Suprapubic skin (tissue), 4 donors: ENCODE measurements around the gene RAPGEF5. TPM values are rescaled to one million over a fixed set of nuclear protein-coding genes. Genes with fewer than 3 reads are reported as not detected.

Experiments
- DNase-seq, 2 donors: peaks; one replicate each; pipeline ENCODE4 v3.0.0-alpha.2; 2019; ENCODE audit warnings: low spot score in 2 of 2
- H3K27ac ChIP-seq: fragments of 200-600 bp; sonication (generic); one replicate; pipeline ENCODE4 v1.5.1; 2019
- H3K27me3 ChIP-seq: fragments of 200-600 bp; sonication (generic); one replicate; pipeline ENCODE4 v1.5.1; 2019
- H3K36me3 ChIP-seq: fragments of 200-600 bp; sonication (generic); one replicate; pipeline ENCODE4 v1.5.1; 2019
- H3K4me1 ChIP-seq: fragments of 200-600 bp; sonication (generic); one replicate; pipeline ENCODE4 v1.5.1; 2019
- H3K4me3 ChIP-seq: fragments of 200-600 bp; sonication (generic); one replicate; pipeline ENCODE4 v1.5.1; 2019; ENCODE audit warnings: mild to moderate bottlenecking
- H3K9me3 ChIP-seq: fragments of 200-600 bp; sonication (generic); one replicate; pipeline ENCODE4 v1.5.1; 2019
- CTCF ChIP-seq, 2 donors: fragments of 200-600 bp in 1 of 2; fragments of 450-650 bp in 1 of 2; sonication (generic) in 1 of 2; IDR thresholded peaks; one replicate each; pipeline ENCODE4 v1.5.1; 2016 to 2019; ENCODE audit warnings: antibody characterized with exemption in 2 of 2, mild to moderate bottlenecking in 1 of 2, moderate library complexity in 1 of 2
- EP300 ChIP-seq: sonication (generic); formaldehyde crosslinking; IDR thresholded peaks from one replicate; pipeline ENCODE4 v1.6.1; 2017; ENCODE audit warnings: antibody characterized with exemption
- POLR2A ChIP-seq, 2 donors: fragments of 450-650 bp; IDR thresholded peaks; one replicate each; pipeline ENCODE4 v1.6.1; 2017; ENCODE audit warnings: antibody characterized with exemption in 2 of 2, mild to moderate bottlenecking in 2 of 2, moderate library complexity in 2 of 2
- POLR2AphosphoS5 ChIP-seq, 3 donors: sonication (generic); formaldehyde crosslinking; IDR thresholded peaks; one replicate each; pipeline ENCODE4 v1.6.1; 2017; ENCODE audit warnings: antibody characterized with exemption in 3 of 3
- WGBS: methylation state at CpG from one replicate; pipeline ENCODE4 v1.1.5; 2018; 5-methylcytosine and 5-hydroxymethylcytosine counted together
- total RNA-seq, 4 donors: library from RNA; depleted of rRNA; stranded (reverse); fragments of >200 nt; gene quantifications; one replicate each; pipeline ENCODE4 v1.1.0, GENCODE V29; 2016

RAPGEF5 gene
- total RNA-seq, 4 donors from 2014 or later = 22.6 to 88.5 (median 26.9) TPM

DNA sequence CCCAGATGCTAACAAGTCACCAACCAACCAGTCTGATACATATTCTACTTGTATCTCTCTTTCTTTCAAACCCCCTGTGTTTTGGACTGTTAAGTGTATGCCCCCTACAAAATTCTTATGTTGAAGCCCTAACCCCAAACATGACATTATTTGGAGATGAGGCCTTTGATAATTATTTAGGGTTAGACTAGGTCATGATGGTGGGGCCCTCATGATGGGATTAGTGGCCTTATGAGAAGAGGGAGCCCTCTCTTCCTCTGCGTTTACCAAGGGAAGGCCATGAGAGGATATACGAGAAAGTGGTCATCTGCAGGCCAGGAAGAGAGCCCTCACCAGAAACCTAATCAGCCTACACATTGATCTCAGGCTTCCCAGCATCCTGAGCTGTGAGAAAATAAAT lies 2.5 kb downstream of the RAPGEF5 start:
- H3K9me3 ChIP-seq = no peaks in the 10 kb centered on the region
- 67% methylated on average over 2 of the region's 2 CpGs for WGBS
- H3K27ac ChIP-seq = no peak overlapping the region
- no peak for DNase-seq
- no peaks in the 10 kb centered on the region for H3K36me3 ChIP-seq
- H3K4me3 ChIP-seq = no peak overlapping the region
- peaks cover 10% of the 10 kb centered on the region for H3K27me3 ChIP-seq
- no peak for TF ChIP-seq POLR2AphosphoS5 (IDR thresholded peaks at IDR 0.05)
- no peak for TF ChIP-seq EP300
- peaks cover 34% of the 10 kb centered on the region for H3K4me1 ChIP-seq

GRCh38 chr7:22352887-22353286 lies 4.1 kb downstream of the RAPGEF5 start:
- H3K36me3 ChIP-seq = no peaks in the 10 kb centered on the region
- no peak overlapping the region for H3K27ac ChIP-seq
- H3K4me1 ChIP-seq = peaks cover 31% of the 10 kb centered on the region
- DNase-seq = no peak
- TF ChIP-seq POLR2A (IDR thresholded peaks at IDR 0.05) = no peak
- 92% methylated on average over 4 of the region's 4 CpGs for WGBS
- H3K4me3 ChIP-seq = no peak overlapping the region
- H3K9me3 ChIP-seq = no peaks in the 10 kb centered on the region
- H3K27me3 ChIP-seq = peaks cover 10% of the 10 kb centered on the region

- Histone ChIP-seq H3K36me3 (no peaks in the 10 kb centered on the region), H3K4me1 (peaks cover 21% of the 10 kb centered on the region), H3K27me3 (peaks cover 4% of the 10 kb centered on the region), H3K4me3 (no peak overlapping the region), H3K9me3 (no peaks in the 10 kb centered on the region), H3K27ac (no peak overlapping the region)
- no peak for DNase-seq
- no peak for TF ChIP-seq POLR2AphosphoS5 (IDR thresholded peaks at IDR 0.05)
- 48% methylated on average over 2 of the region's 2 CpGs for WGBS
These were observed 5.1 kb downstream of the RAPGEF5 start for GRCh38 chr7:22351878-22352277.

GRCh38 chr7:22351329-22351692 lies 5.6 kb downstream of the RAPGEF5 start:
- H3K9me3 ChIP-seq = no peaks in the 10 kb centered on the region
- peaks cover 17% of the 10 kb centered on the region for H3K4me1 ChIP-seq
- no peaks in the 10 kb centered on the region for H3K27me3 ChIP-seq
- no peak overlapping the region for H3K4me3 ChIP-seq
- DNase-seq = no peak
- 40% methylated on average over 2 of the region's 2 CpGs for WGBS
- H3K36me3 ChIP-seq = no peaks in the 10 kb centered on the region
- no peak overlapping the region for H3K27ac ChIP-seq
- TF ChIP-seq EP300 (no peak), POLR2AphosphoS5 (IDR thresholded peaks at IDR 0.05) (no peak), CTCF (IDR thresholded peaks at IDR 0.05) (no peak), POLR2A (IDR thresholded peaks at IDR 0.05) (no peak)

- H3K4me3 ChIP-seq = no peak overlapping the region
- H3K27ac ChIP-seq = no peak overlapping the region
- no peaks in the 10 kb centered on the region for H3K9me3 ChIP-seq
- H3K4me1 ChIP-seq = peaks cover 14% of the 10 kb centered on the region
- no peaks in the 10 kb centered on the region for H3K36me3 ChIP-seq
- DNase-seq = no peak
- 37% methylated on average over 2 of the region's 2 CpGs for WGBS
- TF ChIP-seq POLR2A (IDR thresholded peaks at IDR 0.05) (no peak), POLR2AphosphoS5 (IDR thresholded peaks at IDR 0.05) (no peak), CTCF (IDR thresholded peaks at IDR 0.05) (no peak), EP300 (no peak)
- H3K27me3 ChIP-seq = no peaks in the 10 kb centered on the region
These were observed 6.3 kb downstream of the RAPGEF5 start for GRCh38 chr7:22350466-22351328.

- no peaks in the 10 kb centered on the region for H3K9me3 ChIP-seq
- H3K27ac ChIP-seq = no peak overlapping the region
- no peak overlapping the region for H3K4me3 ChIP-seq
- TF ChIP-seq EP300 (no peak), POLR2AphosphoS5 (IDR thresholded peaks at IDR 0.05) (no peak), CTCF (IDR thresholded peaks at IDR 0.05) (no peak)
- peaks cover 17% of the 10 kb centered on the region for H3K4me1 ChIP-seq
- no peaks in the 10 kb centered on the region for H3K27me3 ChIP-seq
- DNase-seq = no peak
- no peaks in the 10 kb centered on the region for H3K36me3 ChIP-seq
These were observed 8.6 kb downstream of the RAPGEF5 start for GRCh38 chr7:22348379-22348778.
